Measurements from ENCODE around the gene CRYZ. TPM values are rescaled to one million over a fixed set of nuclear protein-coding genes. Genes with fewer than 3 reads are reported as not detected.

Gene CRYZ
- total and polyA plus RNA-seq, 2 of the 8 experiments (the other 6 are each of a cell fraction or from before 2014, with no cell fraction given) = 20.5 to 43.8 TPM

- H2AFZ ChIP-seq (ENCODE audit: low read length) = no peak overlapping the region
- H3K23me2 ChIP-seq (ENCODE audit: low read depth, low read length) = no peaks in the 10 kb centered on the region
- H3K9me3 ChIP-seq (ENCODE audit: insufficient read depth in 2 of 2, low read depth in 1 of 2, low read length in 1 of 2) = no peaks in the 10 kb centered on the region
- no peak overlapping the region for H3K4me2 ChIP-seq (ENCODE audit: insufficient read depth in 1 of 2, low read depth in 2 of 2, low read length in 2 of 2)
- no peak overlapping the region for H3K14ac ChIP-seq (ENCODE audit: insufficient read length)
- H3K18ac ChIP-seq (ENCODE audit: extremely low read depth, low read length) = no peak overlapping the region
- H3K79me1 ChIP-seq (ENCODE audit: low read depth, low read length) = no peaks in the 10 kb centered on the region
- no peak overlapping the region for H4K5ac ChIP-seq (ENCODE audit: insufficient read length, low read depth, low read length)
- H3K27me3 ChIP-seq (replicated peaks in 1 of 4; ENCODE audit: control insufficient read depth in 3 of 4, extremely low read depth in 1 of 4, insufficient read depth in 3 of 4, low read length in 3 of 4) = no peaks in the 10 kb centered on the region
- ChIA-PET POLR2A (ENCODE audit: partially characterized antibody) (no interaction called here), CTCF (ENCODE audit: partially characterized antibody) (interaction anchor here (1.0 to 1.5 kb wide), 6 partner anchors 12 to 736 kb away, joined by 3 to 4 read pairs (median 3); no protein-coding TSS in a partner anchor)
- 90% methylated on average over 4 of the region's 4 CpGs; no CpG with 5 or more reads in 1 of the 2 experiments for WGBS, 2 experiments (ENCODE audit: extremely low coverage in 1 of 2, insufficient coverage in 1 of 2, insufficient read length in 1 of 2, insufficient replicate concordance in 2 of 2, low coverage in 1 of 2, low lambda C conversion rate in 2 of 2, missing lambda C conversion rate in 1 of 2)
- H3K4me3 ChIP-seq (ENCODE audit: extremely low read depth in 1 of 4, insufficient read depth in 2 of 4, low read depth in 3 of 4, low read length in 4 of 4) = no peak overlapping the region
- H3K27ac ChIP-seq (ENCODE audit: low read depth, low read length) = no peak overlapping the region
- H3K9ac ChIP-seq (replicated peaks in 1 of 4; ENCODE audit: extremely low read depth in 1 of 4, low read depth in 3 of 4, low read length in 3 of 4) = no peak overlapping the region
- H3K23ac ChIP-seq (ENCODE audit: insufficient read length) = no peak overlapping the region
- no peak overlapping the region for H2BK5ac ChIP-seq (ENCODE audit: low read depth, low read length)
- DNase-seq (ENCODE audit: low read depth in 1 of 2, low spot score in 2 of 2) (no peak), FAIRE-seq (no peak)
- no peak overlapping the region for H2BK15ac ChIP-seq (ENCODE audit: low read length)
- H4K91ac ChIP-seq (replicated peaks; ENCODE audit: insufficient read length, low read length) = no peak overlapping the region
- H4K20me1 ChIP-seq (replicated peaks in 1 of 2; ENCODE audit: control insufficient read depth in 1 of 2, insufficient read depth in 2 of 2, low read length in 2 of 2) = no peaks in the 10 kb centered on the region
- no peak overlapping the region for H2BK20ac ChIP-seq (ENCODE audit: low read length)
- no peak overlapping the region for H2BK120ac ChIP-seq (replicated peaks; ENCODE audit: low read depth, low read length)
- no peak overlapping the region for H3K4ac ChIP-seq (replicated peaks; ENCODE audit: insufficient read length, low read depth, low read length)
- H2AK5ac ChIP-seq (ENCODE audit: low read depth, low read length) = no peak overlapping the region
- H3K79me2 ChIP-seq (ENCODE audit: control insufficient read depth in 1 of 2, insufficient read depth in 2 of 2, low read length in 2 of 2) = no peaks in the 10 kb centered on the region
- H3K4me1 ChIP-seq (replicated peaks in 1 of 4; ENCODE audit: control insufficient read depth in 3 of 4, insufficient read depth in 4 of 4, low read length in 3 of 4) = no peaks in the 10 kb centered on the region; a peak in 2 of 7 replicates
- no peak overlapping the region for H4K8ac ChIP-seq (ENCODE audit: extremely low read depth, insufficient read depth, low read length)
- H3K36me3 ChIP-seq (ENCODE audit: control insufficient read depth in 2 of 4, insufficient read depth in 4 of 4, low read length in 3 of 4) = no peaks in the 10 kb centered on the region
- no peak overlapping the region for H3K56ac ChIP-seq (replicated peaks; ENCODE audit: insufficient read length, low read depth, low read length)
- no peak overlapping the region for H2BK12ac ChIP-seq (ENCODE audit: low read depth, low read length)
- TF ChIP-seq, protein P1, sequence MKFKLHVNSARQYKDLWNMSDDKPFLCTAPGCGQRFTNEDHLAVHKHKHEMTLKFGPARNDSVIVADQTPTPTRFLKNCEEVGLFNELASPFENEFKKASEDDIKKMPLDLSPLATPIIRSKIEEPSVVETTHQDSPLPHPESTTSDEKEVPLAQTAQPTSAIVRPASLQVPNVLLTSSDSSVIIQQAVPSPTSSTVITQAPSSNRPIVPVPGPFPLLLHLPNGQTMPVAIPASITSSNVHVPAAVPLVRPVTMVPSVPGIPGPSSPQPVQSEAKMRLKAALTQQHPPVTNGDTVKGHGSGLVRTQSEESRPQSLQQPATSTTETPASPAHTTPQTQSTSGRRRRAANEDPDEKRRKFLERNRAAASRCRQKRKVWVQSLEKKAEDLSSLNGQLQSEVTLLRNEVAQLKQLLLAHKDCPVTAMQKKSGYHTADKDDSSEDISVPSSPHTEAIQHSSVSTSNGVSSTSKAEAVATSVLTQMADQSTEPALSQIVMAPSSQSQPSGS (IDR thresholded peaks at IDR 0.05; ENCODE audit: low read length) = no peak
- no peak for TF ChIP-seq ZNF274 (IDR thresholded peaks at IDR 0.05; ENCODE audit: borderline replicate concordance, extremely low read depth, low read length)
- TF ChIP-seq EZH2 (IDR thresholded peaks at IDR 0.05; ENCODE audit: low read depth, low read length, severe bottlenecking) = no peak
- no peak for TF ChIP-seq SRF (IDR thresholded peaks at IDR 0.05; ENCODE audit: low read depth, low read length)
- no peak for TF ChIP-seq CBX5 (IDR thresholded peaks at IDR 0.05; ENCODE audit: low read depth, low read length)
- TF ChIP-seq NANOG (IDR thresholded peaks at IDR 0.05; ENCODE audit: insufficient read depth, low read depth, low read length, poor library complexity, severe bottlenecking) = no peak
- TF ChIP-seq JUN (IDR thresholded peaks at IDR 0.05; ENCODE audit: low read depth, low read length) = no peak
- no peak for TF ChIP-seq ATF3 (IDR thresholded peaks at IDR 0.05; ENCODE audit: insufficient read depth, low read depth, low read length)
- no peak for TF ChIP-seq SP1 (IDR thresholded peaks at IDR 0.05; ENCODE audit: low read depth, low read length)
Measured at GRCh38 chr1:74686928-74687327, 45.9 kb downstream of the CRYZ start.
